ENCODE measurements around the gene RBM12. TPM values are rescaled to one million over a fixed set of nuclear protein-coding genes. Genes with fewer than 3 reads are reported as not detected.

RBM12 gene
- total and polyA plus RNA-seq, 5 donors from 2014 or later, result 46.6 to 128 (median 55.3) TPM

Other genes starting within 250 kb of the RBM12 start
- gene GDF5, start 226.7 kb downstream of the RBM12 start, total RNA-seq, result not detected
- gene GDF5, start 226.7 kb downstream of the RBM12 start, polyA plus RNA-seq, result not detected
- gene CEP250, start 209.3 kb downstream of the RBM12 start, total RNA-seq, result 64.1 TPM
- gene CEP250, start 209.3 kb downstream of the RBM12 start, polyA plus RNA-seq, result 1 to 10 TPM; 4.7 to 5.3 (median 4.9) TPM
- gene C20orf173, start 135.2 kb downstream of the RBM12 start, total RNA-seq, result not detected
- gene C20orf173, start 135.2 kb downstream of the RBM12 start, polyA plus RNA-seq, result not detected
- gene ERGIC3, start 122.8 kb downstream of the RBM12 start, total RNA-seq, result 132 TPM
- 100 to 1,000 TPM; 121 to 138 (median 131) TPM for gene ERGIC3, start 122.8 kb downstream of the RBM12 start, polyA plus RNA-seq
- gene SPAG4, start 49.1 kb downstream of the RBM12 start, total RNA-seq, result 21.8 TPM
- gene SPAG4, start 49.1 kb downstream of the RBM12 start, polyA plus RNA-seq, result 1 to 10 TPM in 1 of 4 donors, under 1 TPM in 3; 0.11 to 1.2 (median 0.34) TPM
- gene CPNE1, start within 50 bp of the RBM12 start, total RNA-seq, result 246 TPM
- gene CPNE1, start within 50 bp of the RBM12 start, polyA plus RNA-seq, result 100 to 1,000 TPM; 175 to 398 (median 338) TPM
- 21.2 TPM for gene NFS1, start 34.5 kb upstream of the RBM12 start, total RNA-seq
- 10 to 100 TPM; 22.3 to 32.6 (median 25.4) TPM for gene NFS1, start 34.5 kb upstream of the RBM12 start, polyA plus RNA-seq
- gene ROMO1, start 34.5 kb upstream of the RBM12 start, total RNA-seq, result 48.8 TPM
- 100 to 1,000 TPM; 295 to 378 (median 363) TPM for gene ROMO1, start 34.5 kb upstream of the RBM12 start, polyA plus RNA-seq
- gene RBM39, start 77.4 kb upstream of the RBM12 start, total RNA-seq, result 1,180 TPM
- gene RBM39, start 77.4 kb upstream of the RBM12 start, polyA plus RNA-seq, result 100 to 1,000 TPM; 112 to 144 (median 117) TPM
- gene PHF20, start 107.1 kb upstream of the RBM12 start, total RNA-seq, result 159 TPM
- gene PHF20, start 107.1 kb upstream of the RBM12 start, polyA plus RNA-seq, result 100 to 1,000 TPM in 2 of 4 donors, 10 to 100 TPM in 2; 87.3 to 126 (median 100) TPM